Lower lobe of right lung (tissue), 2 donors: Measurements from ENCODE around the gene GRID1. TPM values are rescaled to one million over a fixed set of nuclear protein-coding genes. Genes with fewer than 3 reads are reported as not detected.

ENCODE experiments used
- ATAC-seq, 2 donors: fragments of 200-7000 bp; cut with Tn5 transposase; one replicate each; pipeline ENCODE4 v1.9.1; 2020 to 2022; ENCODE audit warnings: mild to moderate bottlenecking in 2 of 2, moderate library complexity in 2 of 2
- DNase-seq: peaks from one replicate; pipeline ENCODE4 v3.0.0-alpha.2; 2020
- H3K27ac ChIP-seq: fragments of 200-600 bp; one replicate; pipeline ENCODE4 v1.8.0; 2022
- H3K27me3 ChIP-seq: fragments of 200-600 bp; one replicate; pipeline ENCODE4 v1.8.0; 2022; ENCODE audit warnings: low read depth
- H3K36me3 ChIP-seq: fragments of 200-600 bp; one replicate; pipeline ENCODE4 v1.8.0; 2022; ENCODE audit warnings: mild to moderate bottlenecking
- H3K4me1 ChIP-seq: fragments of 200-600 bp; one replicate; pipeline ENCODE4 v1.8.0; 2022
- H3K4me3 ChIP-seq: fragments of 200-600 bp; one replicate; pipeline ENCODE4 v1.8.0; 2022; ENCODE audit warnings: mild to moderate bottlenecking
- H3K9me3 ChIP-seq: fragments of 200-600 bp; one replicate; pipeline ENCODE4 v1.8.0; 2022
- CTCF ChIP-seq: fragments of 200-600 bp; IDR thresholded peaks from one replicate; pipeline ENCODE4 v1.8.0; 2022; ENCODE audit warnings: antibody characterized with exemption, mild to moderate bottlenecking
- intact Hi-C: fragments of 100-400 bp; cut with DNase I; formaldehyde crosslinking; loops from one replicate; pipeline ENCODE4 v1.11.0; 2022
- total RNA-seq: library from RNA; stranded (reverse); fragmentation: NEBNext Ultra II Directional; extraction: Animal tissue kit (Norgen Biotek cat#: 25700); gene quantifications from one replicate; pipeline ENCODE4 v1.2.1, GENCODE V29; 2021
- donor health status: DM: no; HTN: yes; CAD: no; lungs with severe emphysema.

GRID1 gene
- total RNA-seq, 1 donor from 2014 or later: 2.5 TPM

- Histone ChIP-seq H3K27me3 (no peaks in the 10 kb centered on the region), H3K4me3 (no peak overlapping the region), H3K4me1 (no peaks in the 10 kb centered on the region), H3K9me3 (no peaks in the 10 kb centered on the region), H3K27ac (no peak overlapping the region), H3K36me3 (no peaks in the 10 kb centered on the region)
- TF ChIP-seq CTCF: no peak
- ATAC-seq: no peak
- intact Hi-C loops: no loop called here
- no peak for DNase-seq
Measured at GRCh38 chr10:85764108-85764507, 602.5 kb downstream of the GRID1 start.

GRCh38 chr10:85761906-85762445 lies 604.6 kb downstream of the GRID1 start:
- no peak for DNase-seq

GRCh38 chr10:85741626-85742300 lies 624.8 kb downstream of the GRID1 start:
- TF ChIP-seq CTCF: no peak
- H3K9me3 ChIP-seq: no peaks in the 10 kb centered on the region
- H3K4me3 ChIP-seq: no peak overlapping the region
- no peaks in the 10 kb centered on the region for H3K4me1 ChIP-seq
- no peaks in the 10 kb centered on the region for H3K36me3 ChIP-seq
- ATAC-seq: no peak
- intact Hi-C loops: no loop called here
- no peak overlapping the region for H3K27ac ChIP-seq
- no peaks in the 10 kb centered on the region for H3K27me3 ChIP-seq
- DNase-seq: no peak

More at GRCh38 chr10:85761906-85762445, 604.6 kb downstream of the GRID1 start:
- TF ChIP-seq CTCF: no peak
- no peak overlapping the region for H3K27ac ChIP-seq
- no peaks in the 10 kb centered on the region for H3K4me1 ChIP-seq
- no peak for ATAC-seq
- no peaks in the 10 kb centered on the region for H3K9me3 ChIP-seq
- H3K27me3 ChIP-seq: no peaks in the 10 kb centered on the region
- no peak overlapping the region for H3K4me3 ChIP-seq
- intact Hi-C loops: no loop called here
- no peaks in the 10 kb centered on the region for H3K36me3 ChIP-seq

- Histone ChIP-seq H3K36me3 (no peaks in the 10 kb centered on the region), H3K4me3 (no peak overlapping the region), H3K4me1 (no peaks in the 10 kb centered on the region), H3K27me3 (no peaks in the 10 kb centered on the region), H3K9me3 (no peaks in the 10 kb centered on the region), H3K27ac (no peak overlapping the region)
- ATAC-seq: no peak
- no peak for DNase-seq
- TF ChIP-seq CTCF: no peak
- intact Hi-C loops: no loop called here
Measured at GRCh38 chr10:85735997-85736396, 630.6 kb downstream of the GRID1 start.

- Histone ChIP-seq H3K4me1 (no peaks in the 10 kb centered on the region), H3K36me3 (no peaks in the 10 kb centered on the region), H3K4me3 (no peak overlapping the region), H3K9me3 (no peaks in the 10 kb centered on the region), H3K27ac (no peak overlapping the region), H3K27me3 (no peaks in the 10 kb centered on the region)
- ATAC-seq (no peak), DNase-seq (no peak)
- intact Hi-C loops: no loop called here
- no peak for TF ChIP-seq CTCF
Measured at GRCh38 chr10:85734791-85735190, 631.8 kb downstream of the GRID1 start.
